ENCODE measurements around the gene PTGR1. TPM values are rescaled to one million over a fixed set of nuclear protein-coding genes. Genes with fewer than 3 reads are reported as not detected.

The PTGR1 gene
- polyA plus RNA-seq, 1 donor (not counting 4 experiments of a cell fraction or from before 2014, with no cell fraction given) = 66.0 TPM

DNA sequence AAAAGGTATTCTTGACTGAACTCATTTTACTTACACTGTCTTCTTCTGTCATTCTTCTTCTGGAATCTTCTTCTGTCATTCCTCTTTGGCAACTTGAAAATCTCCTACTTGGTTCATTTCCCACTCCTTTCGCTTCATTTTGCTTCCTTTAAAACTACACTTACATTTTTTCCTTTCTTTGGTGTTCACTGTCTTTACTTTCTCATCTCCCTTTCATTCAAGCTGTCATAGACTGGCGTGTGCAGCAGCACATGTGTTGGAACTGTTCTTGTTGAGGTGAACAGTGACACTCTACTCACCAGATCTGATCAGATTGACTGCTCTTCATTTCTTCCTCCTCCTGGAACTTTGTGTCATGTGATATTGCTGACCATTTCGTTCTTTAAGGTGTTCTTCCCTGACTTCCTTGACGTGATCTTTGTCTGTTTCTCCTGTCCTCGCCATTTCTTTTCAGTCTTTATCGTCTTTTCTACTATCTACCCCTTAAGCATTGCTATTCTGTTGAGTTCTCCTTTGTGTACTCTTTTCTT lies 38.0 kb upstream of the PTGR1 start:
- Histone ChIP-seq H4K20me1 (ENCODE audit: control insufficient read depth, extremely low read depth, insufficient read depth, low read length) (no peaks in the 10 kb centered on the region), H3K9me3 (ENCODE audit: control insufficient read depth, low read depth, low read length) (no peaks in the 10 kb centered on the region), H3K36me3 (ENCODE audit: control insufficient read depth in 2 of 2, extremely low read depth in 1 of 2, insufficient read depth in 2 of 2, low read length in 2 of 2) (no peaks in the 10 kb centered on the region), H3K27ac (ENCODE audit: control insufficient read depth, insufficient read depth, low read length) (no peak overlapping the region), H3K4me2 (ENCODE audit: control insufficient read depth, extremely low read depth, insufficient read depth, low read depth, low read length) (peak overlapping the region; percentile 7), H2AFZ (ENCODE audit: control insufficient read depth, low read length) (no peak overlapping the region), H3K27me3 (ENCODE audit: control insufficient read depth, extremely low read depth, insufficient read depth, low read length) (no peaks in the 10 kb centered on the region), H3K9me1 (ENCODE audit: control insufficient read depth, extremely low read depth, insufficient read depth, low read length) (peaks cover 3% of the 10 kb centered on the region), H3K4me3 (ENCODE audit: control insufficient read depth in 2 of 3, extremely low read depth in 1 of 3, insufficient read depth in 2 of 3, low read depth in 1 of 3, low read length in 3 of 3) (no peak overlapping the region), H3K9ac (ENCODE audit: control insufficient read depth, extremely low read depth, insufficient read depth, low read length) (no peak overlapping the region), H3K79me2 (ENCODE audit: control insufficient read depth, insufficient read depth, low read length) (peaks cover 67% of the 10 kb centered on the region), H3K4me1 (ENCODE audit: control insufficient read depth, extremely low read depth, insufficient read depth, low read length) (peaks cover 16% of the 10 kb centered on the region)
- dilution Hi-C loops (cut with MboI; ENCODE audit: extremely low pct_ligation_motif_present, low sequenced_read_pairs) = no loop called here
- TF ChIP-seq EZH2 (IDR thresholded peaks at IDR 0.05; ENCODE audit: low read length) = no peak
- TF ChIP-seq, protein P1, sequence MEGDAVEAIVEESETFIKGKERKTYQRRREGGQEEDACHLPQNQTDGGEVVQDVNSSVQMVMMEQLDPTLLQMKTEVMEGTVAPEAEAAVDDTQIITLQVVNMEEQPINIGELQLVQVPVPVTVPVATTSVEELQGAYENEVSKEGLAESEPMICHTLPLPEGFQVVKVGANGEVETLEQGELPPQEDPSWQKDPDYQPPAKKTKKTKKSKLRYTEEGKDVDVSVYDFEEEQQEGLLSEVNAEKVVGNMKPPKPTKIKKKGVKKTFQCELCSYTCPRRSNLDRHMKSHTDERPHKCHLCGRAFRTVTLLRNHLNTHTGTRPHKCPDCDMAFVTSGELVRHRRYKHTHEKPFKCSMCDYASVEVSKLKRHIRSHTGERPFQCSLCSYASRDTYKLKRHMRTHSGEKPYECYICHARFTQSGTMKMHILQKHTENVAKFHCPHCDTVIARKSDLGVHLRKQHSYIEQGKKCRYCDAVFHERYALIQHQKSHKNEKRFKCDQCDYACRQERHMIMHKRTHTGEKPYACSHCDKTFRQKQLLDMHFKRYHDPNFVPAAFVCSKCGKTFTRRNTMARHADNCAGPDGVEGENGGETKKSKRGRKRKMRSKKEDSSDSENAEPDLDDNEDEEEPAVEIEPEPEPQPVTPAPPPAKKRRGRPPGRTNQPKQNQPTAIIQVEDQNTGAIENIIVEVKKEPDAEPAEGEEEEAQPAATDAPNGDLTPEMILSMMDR (optimal IDR thresholded peaks at IDR 0.05 in 1 of 3, IDR thresholded peaks at IDR 0.05 in 1 of 3, conservative IDR thresholded peaks at IDR 0.05 in 1 of 3; ENCODE audit: extremely low read depth in 1 of 3, insufficient read depth in 2 of 3, low read length in 3 of 3) = no peak
- DNase-seq (ENCODE audit: low read depth, low spot score) (no peak), FAIRE-seq (peak; percentile 68)

DNA sequence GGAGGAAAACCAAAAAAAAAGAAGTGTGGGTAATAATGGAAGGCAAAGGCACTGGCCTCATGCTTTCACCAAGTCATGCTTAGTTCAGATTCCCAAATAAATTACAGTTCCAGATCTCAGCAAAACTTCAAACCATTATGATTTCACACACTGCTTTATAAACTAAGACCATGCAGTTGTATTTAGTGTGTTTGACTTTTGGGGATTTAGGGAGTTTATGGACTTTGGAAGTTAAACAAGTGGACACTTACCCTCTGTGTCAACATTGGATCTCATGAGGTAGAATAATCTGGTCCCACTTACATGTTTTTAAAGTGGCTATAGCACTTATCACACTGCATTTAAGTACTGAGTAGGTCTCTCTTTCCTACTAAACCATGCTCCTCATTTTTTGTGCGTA lies 35.4 kb upstream of the PTGR1 start:
- H3K9me1 ChIP-seq (ENCODE audit: control insufficient read depth, extremely low read depth, insufficient read depth, low read length) = peaks cover 3% of the 10 kb centered on the region
- H3K4me3 ChIP-seq (ENCODE audit: control insufficient read depth in 2 of 3, extremely low read depth in 1 of 3, insufficient read depth in 2 of 3, low read depth in 1 of 3, low read length in 3 of 3) = no peak overlapping the region
- no peak overlapping the region for H3K9ac ChIP-seq (ENCODE audit: control insufficient read depth, extremely low read depth, insufficient read depth, low read length)
- H3K36me3 ChIP-seq (ENCODE audit: control insufficient read depth in 2 of 2, extremely low read depth in 1 of 2, insufficient read depth in 2 of 2, low read length in 2 of 2) = no peaks in the 10 kb centered on the region
- FAIRE-seq (no peak), DNase-seq (ENCODE audit: low read depth, low spot score) (no peak)
- peaks cover 19% of the 10 kb centered on the region for H3K4me1 ChIP-seq (ENCODE audit: control insufficient read depth, extremely low read depth, insufficient read depth, low read length)
- H3K4me2 ChIP-seq (ENCODE audit: control insufficient read depth, extremely low read depth, insufficient read depth, low read depth, low read length) = no peak overlapping the region
- dilution Hi-C loops (cut with MboI; ENCODE audit: extremely low pct_ligation_motif_present, low sequenced_read_pairs) = no loop called here
- no peaks in the 10 kb centered on the region for H4K20me1 ChIP-seq (ENCODE audit: control insufficient read depth, extremely low read depth, insufficient read depth, low read length)
- no peaks in the 10 kb centered on the region for H3K27me3 ChIP-seq (ENCODE audit: control insufficient read depth, extremely low read depth, insufficient read depth, low read length)
- no peak overlapping the region for H2AFZ ChIP-seq (ENCODE audit: control insufficient read depth, low read length)
- H3K79me2 ChIP-seq (ENCODE audit: control insufficient read depth, insufficient read depth, low read length) = peaks cover 79% of the 10 kb centered on the region
- H3K27ac ChIP-seq (ENCODE audit: control insufficient read depth, insufficient read depth, low read length) = no peak overlapping the region
- no peaks in the 10 kb centered on the region for H3K9me3 ChIP-seq (ENCODE audit: control insufficient read depth, low read depth, low read length)
- TF ChIP-seq, protein P1 (optimal IDR thresholded peaks at IDR 0.05 in 1 of 3, IDR thresholded peaks at IDR 0.05 in 1 of 3, conservative IDR thresholded peaks at IDR 0.05 in 1 of 3; ENCODE audit: extremely low read depth in 1 of 3, insufficient read depth in 2 of 3, low read length in 3 of 3) = no peak
- no peak for TF ChIP-seq EZH2 (IDR thresholded peaks at IDR 0.05; ENCODE audit: low read length)
